ENCODE measurements around the gene NAT16. TPM values are rescaled to one million over a fixed set of nuclear protein-coding genes. Genes with fewer than 3 reads are reported as not detected.

Gene NAT16
- polyA plus RNA-seq, 1 donor from 2014 or later = 4.5 TPM

DNA sequence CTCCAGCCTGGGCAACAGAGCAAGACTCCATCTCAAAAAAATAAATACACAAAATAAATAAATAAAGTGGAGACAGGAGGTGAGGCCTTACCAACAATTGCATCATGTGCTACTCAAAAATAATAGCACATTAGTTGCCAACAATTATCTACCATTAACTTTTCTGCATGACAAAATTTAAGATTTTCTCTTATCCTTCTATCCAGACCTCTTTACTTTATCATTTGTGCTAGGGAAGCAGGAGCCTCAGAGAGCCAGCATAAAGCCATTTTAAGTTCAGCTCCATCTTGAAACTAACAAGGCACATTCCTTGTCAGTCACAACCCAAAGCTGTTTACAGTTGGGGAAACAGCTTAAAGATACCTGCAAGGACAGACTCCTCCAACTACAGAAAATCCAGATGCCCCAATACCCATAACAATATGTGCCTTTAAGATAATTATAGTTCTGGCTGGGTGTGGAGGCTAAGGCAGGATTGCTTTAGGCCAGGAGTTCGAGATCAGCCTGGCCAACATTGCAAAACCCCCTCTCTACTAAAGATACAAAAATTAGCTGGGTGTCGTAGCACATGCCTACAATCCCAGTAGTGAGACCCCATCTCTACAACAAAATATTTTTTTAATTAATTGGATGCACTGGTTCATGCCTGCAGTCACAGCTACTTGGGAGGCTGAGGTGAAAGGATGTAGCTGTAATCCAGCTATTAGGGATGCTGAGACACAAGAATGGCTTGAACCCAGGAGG is 28.0 kb downstream of the NAT16 start:
- H3K36me3 ChIP-seq (ENCODE audit: insufficient read depth, low read length) = no peaks in the 10 kb centered on the region
- no peak overlapping the region for H3K4me3 ChIP-seq (ENCODE audit: low read length)
- H2AFZ ChIP-seq (ENCODE audit: low read depth, low read length) = no peak overlapping the region
- H3K9me2 ChIP-seq (ENCODE audit: insufficient read depth, low read length) = no peaks in the 10 kb centered on the region
- H4K20me1 ChIP-seq (ENCODE audit: insufficient read depth) = no peaks in the 10 kb centered on the region
- H3K9ac ChIP-seq (ENCODE audit: low read length) = no peak overlapping the region
- H3K9me3 ChIP-seq (ENCODE audit: low read length) = no peaks in the 10 kb centered on the region
- H3K27me3 ChIP-seq (ENCODE audit: insufficient read depth, low read depth, low read length) = no peaks in the 10 kb centered on the region
- H3K27ac ChIP-seq (ENCODE audit: low read length) = no peak overlapping the region
- no peaks in the 10 kb centered on the region for H3F3A ChIP-seq (ENCODE audit: insufficient read depth, low read length, poor library complexity, severe bottlenecking)
- H3K4me2 ChIP-seq (ENCODE audit: low read length) = no peak overlapping the region
- TF ChIP-seq CTCF (IDR thresholded peaks at IDR 0.05; ENCODE audit: poor library complexity, severe bottlenecking) (no peak), EP300 (conservative IDR thresholded peaks at IDR 0.05; ENCODE audit: poor library complexity, severe bottlenecking) (no peak), EZH2 (IDR thresholded peaks at IDR 0.05; ENCODE audit: borderline replicate concordance, insufficient read depth, low read length, poor library complexity, severe bottlenecking) (no peak), RAD21 (conservative IDR thresholded peaks at IDR 0.05) (no peak), MXI1 (conservative IDR thresholded peaks at IDR 0.05; ENCODE audit: poor library complexity, severe bottlenecking) (no peak), SMC3 (conservative IDR thresholded peaks at IDR 0.05; ENCODE audit: poor library complexity) (no peak), TAF1 (IDR thresholded peaks at IDR 0.05; ENCODE audit: low read depth) (no peak), POLR2AphosphoS5 (IDR thresholded peaks at IDR 0.05) (no peak)
- TF ChIP-seq, protein P1, sequence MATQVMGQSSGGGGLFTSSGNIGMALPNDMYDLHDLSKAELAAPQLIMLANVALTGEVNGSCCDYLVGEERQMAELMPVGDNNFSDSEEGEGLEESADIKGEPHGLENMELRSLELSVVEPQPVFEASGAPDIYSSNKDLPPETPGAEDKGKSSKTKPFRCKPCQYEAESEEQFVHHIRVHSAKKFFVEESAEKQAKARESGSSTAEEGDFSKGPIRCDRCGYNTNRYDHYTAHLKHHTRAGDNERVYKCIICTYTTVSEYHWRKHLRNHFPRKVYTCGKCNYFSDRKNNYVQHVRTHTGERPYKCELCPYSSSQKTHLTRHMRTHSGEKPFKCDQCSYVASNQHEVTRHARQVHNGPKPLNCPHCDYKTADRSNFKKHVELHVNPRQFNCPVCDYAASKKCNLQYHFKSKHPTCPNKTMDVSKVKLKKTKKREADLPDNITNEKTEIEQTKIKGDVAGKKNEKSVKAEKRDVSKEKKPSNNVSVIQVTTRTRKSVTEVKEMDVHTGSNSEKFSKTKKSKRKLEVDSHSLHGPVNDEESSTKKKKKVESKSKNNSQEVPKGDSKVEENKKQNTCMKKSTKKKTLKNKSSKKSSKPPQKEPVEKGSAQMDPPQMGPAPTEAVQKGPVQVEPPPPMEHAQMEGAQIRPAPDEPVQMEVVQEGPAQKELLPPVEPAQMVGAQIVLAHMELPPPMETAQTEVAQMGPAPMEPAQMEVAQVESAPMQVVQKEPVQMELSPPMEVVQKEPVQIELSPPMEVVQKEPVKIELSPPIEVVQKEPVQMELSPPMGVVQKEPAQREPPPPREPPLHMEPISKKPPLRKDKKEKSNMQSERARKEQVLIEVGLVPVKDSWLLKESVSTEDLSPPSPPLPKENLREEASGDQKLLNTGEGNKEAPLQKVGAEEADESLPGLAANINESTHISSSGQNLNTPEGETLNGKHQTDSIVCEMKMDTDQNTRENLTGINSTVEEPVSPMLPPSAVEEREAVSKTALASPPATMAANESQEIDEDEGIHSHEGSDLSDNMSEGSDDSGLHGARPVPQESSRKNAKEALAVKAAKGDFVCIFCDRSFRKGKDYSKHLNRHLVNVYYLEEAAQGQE (IDR thresholded peaks at IDR 0.05; ENCODE audit: borderline replicate concordance) = no peak
- H3K79me2 ChIP-seq (replicated peaks; ENCODE audit: insufficient read depth, low read length) = peaks cover 9% of the 10 kb centered on the region

DNA sequence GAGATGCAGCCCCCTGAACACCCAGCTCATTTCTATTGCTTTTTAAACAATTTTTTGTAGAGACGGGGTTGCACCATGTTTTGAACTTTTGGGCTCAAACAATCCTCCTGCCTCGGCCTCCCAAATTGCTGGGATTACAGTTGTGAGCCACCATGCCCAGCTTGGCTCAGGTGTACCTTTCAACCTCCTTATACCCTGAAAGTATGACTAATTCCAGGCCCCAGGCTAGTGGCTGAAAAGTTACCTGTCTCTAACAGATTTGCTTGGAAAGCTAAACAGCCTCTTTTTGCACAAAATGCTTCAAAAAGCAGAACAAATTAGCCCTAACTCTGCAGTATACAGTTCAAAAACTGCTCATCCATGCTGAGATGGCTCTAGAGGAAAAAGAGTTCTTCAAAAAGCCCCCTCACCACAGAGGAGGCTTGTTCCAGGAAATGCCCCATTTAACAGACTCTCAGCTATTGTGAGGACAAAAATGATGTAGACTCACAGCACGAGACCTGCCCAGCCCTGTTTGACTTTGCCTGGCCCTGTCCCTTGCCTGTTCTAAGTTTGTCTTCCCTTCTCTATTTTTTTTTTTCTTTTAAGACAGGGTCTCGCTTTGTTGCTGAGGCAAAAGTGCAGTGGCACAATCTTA is 39.2 kb downstream of the NAT16 start:
- no peak for TF ChIP-seq RAD21 (conservative IDR thresholded peaks at IDR 0.05)
- TF ChIP-seq, protein P1 (IDR thresholded peaks at IDR 0.05; ENCODE audit: borderline replicate concordance) = no peak
- TF ChIP-seq EP300 (conservative IDR thresholded peaks at IDR 0.05; ENCODE audit: poor library complexity, severe bottlenecking) = no peak
- TF ChIP-seq TAF1 (IDR thresholded peaks at IDR 0.05; ENCODE audit: low read depth) = no peak
- TF ChIP-seq POLR2AphosphoS5 (IDR thresholded peaks at IDR 0.05) = no peak
- no peak for TF ChIP-seq EZH2 (IDR thresholded peaks at IDR 0.05; ENCODE audit: borderline replicate concordance, insufficient read depth, low read length, poor library complexity, severe bottlenecking)
- TF ChIP-seq SMC3 (conservative IDR thresholded peaks at IDR 0.05; ENCODE audit: poor library complexity) = no peak
- no peak for TF ChIP-seq MXI1 (conservative IDR thresholded peaks at IDR 0.05; ENCODE audit: poor library complexity, severe bottlenecking)
- TF ChIP-seq CTCF (IDR thresholded peaks at IDR 0.05; ENCODE audit: poor library complexity, severe bottlenecking) = no peak
- no peaks in the 10 kb centered on the region for H3K79me2 ChIP-seq (replicated peaks; ENCODE audit: insufficient read depth, low read length)
- H3K27ac ChIP-seq (ENCODE audit: low read length) = no peak overlapping the region
- H3K27me3 ChIP-seq (ENCODE audit: insufficient read depth, low read depth, low read length) = no peaks in the 10 kb centered on the region
- H3K36me3 ChIP-seq (ENCODE audit: insufficient read depth, low read length) = no peaks in the 10 kb centered on the region
- H3K4me3 ChIP-seq (ENCODE audit: low read length) = no peak overlapping the region
- H3K9me2 ChIP-seq (ENCODE audit: insufficient read depth, low read length) = no peaks in the 10 kb centered on the region
- H3K9ac ChIP-seq (ENCODE audit: low read length) = no peak overlapping the region
- H3K4me2 ChIP-seq (ENCODE audit: low read length) = no peak overlapping the region
- H4K20me1 ChIP-seq (ENCODE audit: insufficient read depth) = no peaks in the 10 kb centered on the region
- H3F3A ChIP-seq (ENCODE audit: insufficient read depth, low read length, poor library complexity, severe bottlenecking) = no peaks in the 10 kb centered on the region
- no peaks in the 10 kb centered on the region for H3K9me3 ChIP-seq (ENCODE audit: low read length)
- no peak overlapping the region for H2AFZ ChIP-seq (ENCODE audit: low read depth, low read length)
